HepG2 (cell line): Measurements from ENCODE around the gene HES1. TPM values are rescaled to one million over a fixed set of nuclear protein-coding genes. Genes with fewer than 3 reads are reported as not detected.
A peak's percentile ranks its signal among the peaks of the same experiment; 100 is the strongest.

Experiments used
- BRD4 ChIP-seq: sonication (generic); formaldehyde crosslinking; IDR thresholded peaks from 2 replicates; pipeline ENCODE4 v1.4.0; 2020; ENCODE audit warnings: missing genetic modification reagents
- FOXJ3 ChIP-seq: sonication (generic); formaldehyde crosslinking; IDR thresholded peaks from 2 replicates; pipeline ENCODE4 v1.4.0; 2020; ENCODE audit warnings: missing genetic modification reagents, mild to moderate bottlenecking, borderline replicate concordance
- HMG20A ChIP-seq: IDR thresholded peaks from 2 replicates; pipeline ENCODE4 v1.6.1; 2016; ENCODE audit warnings: borderline replicate concordance
- KLF15 ChIP-seq: sonication (generic); formaldehyde crosslinking; IDR thresholded peaks from 2 replicates; pipeline ENCODE4 v1.8.1; 2023; ENCODE audit warnings: borderline replicate concordance, mild to moderate bottlenecking, inconsistent platforms, missing genetic modification reagents, mixed read lengths
- MEF2D ChIP-seq: sonication (generic); formaldehyde crosslinking; IDR thresholded peaks from 2 replicates; pipeline ENCODE4 v1.5.1; 2020; ENCODE audit warnings: mild to moderate bottlenecking, missing genetic modification reagents
- MYC ChIP-seq: sonication (generic); formaldehyde crosslinking; IDR thresholded peaks from 2 replicates; pipeline ENCODE4 v1.9.0; 2021; ENCODE audit warnings: missing genetic modification reagents, borderline replicate concordance
- NCOA2 ChIP-seq: sonication (generic); formaldehyde crosslinking; IDR thresholded peaks from 2 replicates; pipeline ENCODE4 v1.8.0; 2022; ENCODE audit warnings: inconsistent platforms
- POGZ ChIP-seq: sonication (generic); formaldehyde crosslinking; IDR thresholded peaks from 2 replicates; pipeline ENCODE4 v1.4.0; 2020; ENCODE audit warnings: mild to moderate bottlenecking, missing genetic modification reagents
- RCOR2 ChIP-seq: IDR thresholded peaks from 2 replicates; pipeline ENCODE4 v1.6.1; 2016; ENCODE audit warnings: missing biosample characterization, missing genetic modification reagents
- U2AF2 ChIP-seq: fragments of 200-400 bp; formaldehyde crosslinking; IDR thresholded peaks from 2 replicates; pipeline ENCODE4 v1.6.1; 2017; ENCODE audit warnings: low read depth, mild to moderate bottlenecking, low read length
- ZC3H13 ChIP-seq: sonication (generic); formaldehyde crosslinking; IDR thresholded peaks from 2 replicates; pipeline ENCODE4 v1.8.1; 2023; ENCODE audit warnings: mild to moderate bottlenecking, missing genetic modification reagents, moderate library complexity
- ZNF235 ChIP-seq: sonication (generic); formaldehyde crosslinking; IDR thresholded peaks from 2 replicates; pipeline ENCODE4 v1.8.1; 2023; ENCODE audit warnings: mild to moderate bottlenecking, missing genetic modification reagents, borderline replicate concordance
- ZNF256 ChIP-seq: sonication (generic); formaldehyde crosslinking; conservative IDR thresholded peaks from 2 replicates; pipeline ENCODE4 v1.4.0; 2020; ENCODE audit warnings: missing genetic modification reagents
- ZNF274 ChIP-seq: sonication (generic); formaldehyde crosslinking; IDR thresholded peaks from 2 replicates; pipeline ENCODE4 v1.5.1; 2020; ENCODE audit warnings: mild to moderate bottlenecking, missing genetic modification reagents
- ZNF570 ChIP-seq: sonication (generic); formaldehyde crosslinking; IDR thresholded peaks from 2 replicates; pipeline ENCODE4 v1.4.0; 2020; ENCODE audit warnings: mild to moderate bottlenecking, missing genetic modification reagents, borderline replicate concordance
- ZNF678 ChIP-seq: sonication (generic); formaldehyde crosslinking; IDR thresholded peaks from 2 replicates; pipeline ENCODE4 v1.4.0; 2020; ENCODE audit warnings: mild to moderate bottlenecking, missing genetic modification reagents
- ZNF703 ChIP-seq: sonication (generic); formaldehyde crosslinking; IDR thresholded peaks from 2 replicates; pipeline ENCODE4 v1.5.1; 2020; ENCODE audit warnings: missing genetic modification reagents, mild to moderate bottlenecking, moderate library complexity, borderline replicate concordance
- ZNF761 ChIP-seq: sonication (generic); formaldehyde crosslinking; conservative IDR thresholded peaks from 2 replicates; pipeline ENCODE4 v1.4.0; 2020; ENCODE audit warnings: mild to moderate bottlenecking, missing genetic modification reagents
- ZSCAN9 ChIP-seq: IDR thresholded peaks from 2 replicates; pipeline ENCODE4 v1.6.1; 2016; ENCODE audit warnings: borderline replicate concordance
- polyA plus RNA-seq, 8 experiments: library from polyadenylated mRNA; depleted of rRNA in 3 of 8; stranded (reverse) in 7 of 8; unstranded in 1 of 8; fragments of >200 nt; fragmentation: Illumina TruSeq in 4 of 8; extraction: Trizol in 4 of 8; gene quantifications; 2 replicates each; pipeline versions ENCODE4 v1.2.1 to v1.2.3, GENCODE V29; 2011 to 2016; ENCODE audit warnings: low read depth in 4 of 8, missing spikeins in 1 of 8, mixed read lengths in 1 of 8; ENCODE audit not compliant: insufficient read depth in 1 of 8
- total RNA-seq, 5 experiments: library from RNA; depleted of rRNA; stranded (reverse); fragments of >200 nt; fragmentation: Illumina TruSeq; extraction: Trizol; gene quantifications; 2 replicates each; pipeline ENCODE4 v1.2.3, GENCODE V29; 2016; ENCODE audit warnings: low read depth in 1 of 5
- TF ChIP-seq, protein P1 (sequence below): sonication (generic); formaldehyde crosslinking; IDR thresholded peaks from 2 replicates; pipeline ENCODE4 v1.4.0; 2020; ENCODE audit warnings: missing genetic modification reagents, mild to moderate bottlenecking, borderline replicate concordance
- TF ChIP-seq, protein P2 (sequence below): sonication (generic); formaldehyde crosslinking; IDR thresholded peaks from 2 replicates; pipeline ENCODE4 v1.4.0; 2020; ENCODE audit warnings: mild to moderate bottlenecking, missing genetic modification reagents
- TF ChIP-seq, protein P3 (sequence below): sonication (generic); formaldehyde crosslinking; IDR thresholded peaks from 2 replicates; pipeline ENCODE4 v1.5.1; 2020; ENCODE audit warnings: missing genetic modification reagents, mild to moderate bottlenecking, borderline replicate concordance

HES1 gene
- total and polyA plus RNA-seq, 2 of the 13 experiments (the other 11 are each of a cell fraction or from before 2014, with no cell fraction given) = 15.4 to 19.8 TPM

- TF ChIP-seq, protein P1, sequence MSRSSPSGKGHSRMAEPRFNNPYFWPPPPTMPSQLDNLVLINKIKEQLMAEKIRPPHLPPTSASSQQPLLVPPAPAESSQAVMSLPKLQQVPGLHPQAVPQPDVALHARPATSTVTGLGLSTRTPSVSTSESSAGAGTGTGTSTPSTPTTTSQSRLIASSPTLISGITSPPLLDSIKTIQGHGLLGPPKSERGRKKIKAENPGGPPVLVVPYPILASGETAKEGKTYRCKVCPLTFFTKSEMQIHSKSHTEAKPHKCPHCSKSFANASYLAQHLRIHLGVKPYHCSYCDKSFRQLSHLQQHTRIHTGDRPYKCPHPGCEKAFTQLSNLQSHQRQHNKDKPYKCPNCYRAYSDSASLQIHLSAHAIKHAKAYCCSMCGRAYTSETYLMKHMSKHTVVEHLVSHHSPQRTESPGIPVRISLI = no peak
- TF ChIP-seq RCOR2 (CRISPR knock-in tag) (peak; percentile 49; the same call in 1 of the 2 replicates), MYC (CRISPR knock-in tag) (peak; percentile 30; the same call in 1 of the 2 replicates), ZSCAN9 (no peak), ZNF678 (CRISPR knock-in tag) (no peak), ZNF703 (CRISPR knock-in tag) (0 out of 2 replicates have a peak, but pooled peaks have one; percentile 63), ZNF235 (CRISPR knock-in tag) (no peak), POGZ (no peak), ZNF274 (CRISPR knock-in tag) (no peak), U2AF2 (no peak), MEF2D (CRISPR knock-in tag) (no peak), NCOA2 (CRISPR knock-in tag) (peak; percentile 17; the same call in 1 of the 2 replicates), KLF15 (CRISPR knock-in tag) (no peak), ZNF256 (no peak), ZNF761 (CRISPR knock-in tag) (no peak), BRD4 (CRISPR knock-in tag) (0 out of 2 replicates have a peak, but pooled peaks have one; percentile 41), ZNF570 (CRISPR knock-in tag) (no peak), ZC3H13 (CRISPR knock-in tag) (no peak), FOXJ3 (CRISPR knock-in tag) (no peak), HMG20A (CRISPR knock-in tag) (no peak; the same call in 1 of the 2 replicates)
- TF ChIP-seq, protein P2, sequence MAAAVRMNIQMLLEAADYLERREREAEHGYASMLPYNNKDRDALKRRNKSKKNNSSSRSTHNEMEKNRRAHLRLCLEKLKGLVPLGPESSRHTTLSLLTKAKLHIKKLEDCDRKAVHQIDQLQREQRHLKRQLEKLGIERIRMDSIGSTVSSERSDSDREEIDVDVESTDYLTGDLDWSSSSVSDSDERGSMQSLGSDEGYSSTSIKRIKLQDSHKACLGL (CRISPR knock-in tag) = no peak
- TF ChIP-seq, protein P3, sequence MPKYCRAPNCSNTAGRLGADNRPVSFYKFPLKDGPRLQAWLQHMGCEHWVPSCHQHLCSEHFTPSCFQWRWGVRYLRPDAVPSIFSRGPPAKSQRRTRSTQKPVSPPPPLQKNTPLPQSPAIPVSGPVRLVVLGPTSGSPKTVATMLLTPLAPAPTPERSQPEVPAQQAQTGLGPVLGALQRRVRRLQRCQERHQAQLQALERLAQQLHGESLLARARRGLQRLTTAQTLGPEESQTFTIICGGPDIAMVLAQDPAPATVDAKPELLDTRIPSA (CRISPR knock-in tag) = no peak
These were observed 4.8 kb downstream of the HES1 start (continued) for GRCh38 chr3:194140520-194141414.
